Thymus (tissue), 11 donors: ENCODE results near the gene NRXN3. TPM values are rescaled to one million over a fixed set of nuclear protein-coding genes. Genes with fewer than 3 reads are reported as not detected.

Source experiments
- DNase-seq, 9 donors: peaks; one replicate each; pipeline ENCODE4 v3.0.0-alpha.2; 2013; ENCODE audit warnings: low spot score in 9 of 9, low read depth in 6 of 9, missing footprints in 1 of 9
- H3K27ac ChIP-seq, 2 donors: one replicate each; pipeline ENCODE4 v1.5.1; 2013; ENCODE audit warnings: control low read depth in 1 of 2, low read depth in 1 of 2, low read length in 1 of 2, mild to moderate bottlenecking in 1 of 2, moderate library complexity in 1 of 2
- H3K27me3 ChIP-seq, 2 donors: one replicate each; pipeline ENCODE4 v1.5.1; 2013; ENCODE audit warnings: low read length in 1 of 2; ENCODE audit not compliant: control insufficient read depth in 2 of 2, insufficient read depth in 1 of 2
- H3K36me3 ChIP-seq, 2 donors: one replicate each; pipeline ENCODE4 v1.5.1; 2013; ENCODE audit warnings: low read length in 1 of 2, mild to moderate bottlenecking in 1 of 2, moderate library complexity in 1 of 2; ENCODE audit not compliant: control insufficient read depth in 2 of 2, insufficient read depth in 2 of 2
- H3K4me1 ChIP-seq, 2 donors: one replicate each; pipeline ENCODE4 v1.5.1; 2013; ENCODE audit warnings: low read length in 2 of 2; ENCODE audit not compliant: control insufficient read depth in 2 of 2, insufficient read depth in 2 of 2
- H3K4me3 ChIP-seq, 2 donors: one replicate each; pipeline ENCODE4 v1.5.1; 2013; ENCODE audit warnings: low read length in 2 of 2, control low read depth in 1 of 2, mild to moderate bottlenecking in 1 of 2
- H3K9me3 ChIP-seq, 2 donors: one replicate each; pipeline ENCODE4 v1.5.1; 2013; ENCODE audit warnings: low read length in 1 of 2, mild to moderate bottlenecking in 1 of 2; ENCODE audit not compliant: control insufficient read depth in 2 of 2, insufficient read depth in 1 of 2
- WGBS: extraction: QIAGEN DNeasy Blood & Tissue Kit; methylation state at CpG from one replicate; pipeline ENCODE4 v1.1.7; 2013; 5-methylcytosine and 5-hydroxymethylcytosine counted together
- polyA plus RNA-seq: library from polyadenylated mRNA; stranded (reverse); fragments of 200-250 nt; gene quantifications from one replicate; pipeline ENCODE4 v1.2.3, GENCODE V29; 2013
- total RNA-seq: library from RNA; stranded (reverse); fragments of 120-200 nt; gene quantifications from one replicate; pipeline ENCODE4 v1.2.4, GENCODE V29; 2013
- donor health status: healthy.

The NRXN3 gene
- total and polyA plus RNA-seq, 2 donors = 1.5 to 3.7 TPM

DNA sequence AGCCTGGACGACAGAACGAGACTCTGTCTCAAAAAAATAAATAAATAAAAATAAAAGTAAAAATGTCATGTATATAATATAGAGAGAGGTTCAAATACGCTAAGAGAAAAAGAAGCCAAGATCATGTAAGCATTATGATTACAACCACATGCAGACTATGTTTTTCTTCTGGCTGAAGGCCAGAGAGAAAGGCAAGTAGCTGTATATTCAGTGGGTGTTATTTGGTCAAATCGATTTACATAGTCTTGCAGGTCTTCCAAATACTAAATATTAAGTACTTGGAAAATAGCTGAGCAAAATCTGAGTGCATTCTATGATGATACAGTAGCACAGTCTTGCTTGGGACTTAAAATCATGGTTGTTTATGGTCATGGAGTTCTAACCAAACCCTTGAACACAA lies 1283.1 kb downstream of the NRXN3 start:
- no peaks in the 10 kb centered on the region for H3K27me3 ChIP-seq
- 91% methylated on average over 4 of the region's 4 CpGs for WGBS
- DNase-seq = no peak
- no peak overlapping the region for H3K4me3 ChIP-seq
- H3K4me1 ChIP-seq = no peaks in the 10 kb centered on the region
- no peaks in the 10 kb centered on the region for H3K36me3 ChIP-seq
- H3K27ac ChIP-seq = no peak overlapping the region
- H3K9me3 ChIP-seq = no peaks in the 10 kb centered on the region

DNA sequence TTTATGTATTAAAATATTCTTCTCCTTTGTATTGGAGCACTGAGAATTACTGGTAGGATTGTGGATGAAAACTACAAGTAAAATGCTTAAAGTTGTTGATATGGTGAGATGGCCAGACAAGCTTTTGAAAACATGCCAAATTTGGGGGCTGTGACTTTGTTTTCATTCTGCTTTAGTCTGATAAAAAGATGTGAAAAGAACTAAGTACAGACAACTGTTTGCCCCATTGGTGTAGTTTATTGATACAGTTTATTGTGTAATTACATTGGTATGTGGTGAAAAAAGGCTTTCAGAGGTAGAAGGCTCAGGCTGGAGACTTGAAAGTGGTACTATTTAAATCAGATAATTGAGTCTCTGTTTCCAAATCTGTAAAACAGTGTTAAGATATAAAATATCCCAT lies 1294.3 kb downstream of the NRXN3 start:
- no peaks in the 10 kb centered on the region for H3K9me3 ChIP-seq
- no peak overlapping the region for H3K4me3 ChIP-seq
- no peak overlapping the region for H3K27ac ChIP-seq
- H3K27me3 ChIP-seq = no peaks in the 10 kb centered on the region
- DNase-seq = no peak
- no peaks in the 10 kb centered on the region for H3K36me3 ChIP-seq
- H3K4me1 ChIP-seq = no peaks in the 10 kb centered on the region

DNA sequence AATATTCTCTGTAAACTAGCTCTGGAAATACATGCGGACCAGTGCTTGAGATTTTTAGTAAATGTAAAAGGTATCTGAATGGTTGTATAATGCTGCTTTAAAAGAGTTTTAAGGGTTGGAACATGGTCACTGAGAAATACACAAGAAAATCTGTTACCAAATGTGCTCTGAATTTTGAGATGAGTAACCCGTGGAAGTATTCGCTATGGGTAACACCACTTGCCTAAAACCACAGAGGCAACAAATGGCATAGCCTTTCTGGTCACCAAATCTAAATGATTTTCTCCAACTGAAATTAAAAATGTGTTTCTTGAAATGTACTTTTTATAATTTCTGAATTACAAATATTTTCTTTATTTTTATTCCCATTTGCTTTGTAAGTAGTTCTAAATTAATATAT lies 1295.5 kb downstream of the NRXN3 start:
- WGBS = 96% methylated on average over 3 of the region's 3 CpGs
- DNase-seq = no peak
- H3K27ac ChIP-seq = no peak overlapping the region
- H3K27me3 ChIP-seq = no peaks in the 10 kb centered on the region
- no peaks in the 10 kb centered on the region for H3K9me3 ChIP-seq
- H3K4me1 ChIP-seq = no peaks in the 10 kb centered on the region
- H3K36me3 ChIP-seq = no peaks in the 10 kb centered on the region
- H3K4me3 ChIP-seq = no peak overlapping the region

DNA sequence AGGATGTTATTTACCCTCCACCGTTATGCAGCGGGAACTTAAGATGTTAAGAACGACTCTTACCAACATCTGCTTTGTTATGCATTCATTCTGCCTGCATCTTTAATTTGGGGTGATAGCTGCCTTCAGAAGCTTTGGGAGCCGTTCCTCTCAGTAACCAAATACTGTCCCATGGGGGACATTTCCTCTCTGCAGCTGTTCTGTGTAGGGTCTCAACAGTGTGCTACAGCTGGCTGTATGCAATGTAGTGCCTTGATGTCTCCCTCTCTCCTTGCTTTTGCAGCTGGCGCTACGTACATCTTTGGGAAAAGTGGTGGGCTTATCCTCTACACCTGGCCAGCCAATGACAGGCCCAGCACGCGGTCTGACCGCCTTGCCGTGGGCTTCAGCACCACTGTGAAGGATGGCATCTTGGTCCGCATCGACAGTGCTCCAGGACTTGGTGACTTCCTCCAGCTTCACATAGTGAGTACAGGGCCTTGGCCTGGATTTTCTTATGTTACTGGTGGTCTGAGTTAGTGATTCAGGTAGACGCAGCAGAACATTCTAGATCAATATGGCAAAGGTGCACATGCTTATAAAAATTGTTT lies 1296.9 kb downstream of the NRXN3 start:
- Histone ChIP-seq H3K27me3 (no peaks in the 10 kb centered on the region), H3K4me1 (no peaks in the 10 kb centered on the region), H3K36me3 (no peaks in the 10 kb centered on the region), H3K4me3 (no peak overlapping the region), H3K27ac (no peak overlapping the region), H3K9me3 (no peaks in the 10 kb centered on the region)
- WGBS = 84% methylated on average over 13 of the region's 13 CpGs
- no peak for DNase-seq

DNA sequence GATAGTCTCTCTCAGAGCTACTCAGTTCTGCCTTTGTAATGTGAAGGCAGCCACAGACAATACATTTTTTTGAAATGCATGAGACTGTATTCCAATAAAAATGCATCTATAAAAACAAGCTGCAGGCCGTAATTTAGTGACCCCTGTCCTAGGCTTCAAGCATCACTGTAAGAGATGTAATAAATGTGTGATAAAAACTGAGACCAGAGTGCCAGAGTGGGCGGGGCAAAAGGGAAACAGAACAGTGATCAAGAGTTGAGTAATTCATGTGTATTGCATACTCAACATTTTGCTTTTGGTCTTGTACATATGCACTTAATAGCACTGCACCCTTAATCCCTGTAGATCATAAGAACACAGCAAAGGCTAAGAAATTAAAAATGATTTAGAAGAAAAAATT lies 1297.7 kb downstream of the NRXN3 start:
- Histone ChIP-seq H3K4me3 (no peak overlapping the region), H3K27ac (no peak overlapping the region), H3K27me3 (no peaks in the 10 kb centered on the region), H3K36me3 (no peaks in the 10 kb centered on the region), H3K9me3 (no peaks in the 10 kb centered on the region), H3K4me1 (no peaks in the 10 kb centered on the region)
- WGBS = 87% methylated on average over 2 of the region's 2 CpGs
- DNase-seq = no peak

DNA sequence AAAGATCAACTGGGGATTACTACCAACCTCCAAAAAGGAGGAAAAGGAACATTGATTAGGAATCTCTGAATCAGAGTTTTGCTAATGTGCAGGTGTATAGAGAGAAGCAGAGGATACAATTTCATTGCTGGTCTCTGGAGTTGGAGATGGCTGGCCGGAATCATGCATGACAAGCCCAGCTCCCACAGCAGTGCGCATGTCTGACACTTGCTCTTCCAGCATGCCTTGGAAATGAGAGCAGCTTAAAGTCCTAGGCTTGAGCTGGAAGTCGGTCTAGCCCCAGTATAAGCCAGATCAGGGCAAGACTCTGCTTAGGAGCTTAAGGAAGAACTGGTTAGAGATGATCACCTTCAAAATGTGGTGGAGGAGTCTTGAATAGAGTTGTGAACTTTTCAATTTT lies 1298.3 kb downstream of the NRXN3 start:
- Histone ChIP-seq H3K36me3 (no peaks in the 10 kb centered on the region), H3K9me3 (no peaks in the 10 kb centered on the region), H3K27ac (no peak overlapping the region), H3K4me3 (no peak overlapping the region), H3K4me1 (no peaks in the 10 kb centered on the region), H3K27me3 (no peaks in the 10 kb centered on the region)
- WGBS = 90% methylated on average over 3 of the region's 3 CpGs
- DNase-seq = no peak

DNA sequence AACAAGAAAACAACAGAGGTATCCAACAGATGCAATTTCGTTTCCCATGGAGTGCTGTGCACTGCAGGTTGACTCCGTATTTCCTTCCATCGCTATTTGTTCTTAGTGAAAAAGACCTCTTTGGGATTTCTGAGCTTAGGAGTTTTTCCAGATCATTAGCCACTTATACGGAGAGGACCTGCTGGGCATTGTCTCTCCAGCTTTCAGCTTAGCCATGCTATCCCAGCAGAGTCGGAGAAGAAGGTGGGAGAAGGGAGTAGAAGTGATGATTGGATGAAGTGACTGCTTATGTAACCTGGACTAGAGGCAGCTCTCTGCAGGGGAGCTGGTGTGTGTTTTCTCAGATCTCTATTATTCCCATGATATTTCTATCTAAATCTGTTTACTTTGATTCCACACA lies 1303.5 kb downstream of the NRXN3 start:
- no peaks in the 10 kb centered on the region for H3K36me3 ChIP-seq
- no peak for DNase-seq
- no peak overlapping the region for H3K27ac ChIP-seq
- no peaks in the 10 kb centered on the region for H3K27me3 ChIP-seq
- no peak overlapping the region for H3K4me3 ChIP-seq
- H3K9me3 ChIP-seq = no peaks in the 10 kb centered on the region
- H3K4me1 ChIP-seq = no peaks in the 10 kb centered on the region
- WGBS = 85% methylated on average over 4 of the region's 5 CpGs

DNA sequence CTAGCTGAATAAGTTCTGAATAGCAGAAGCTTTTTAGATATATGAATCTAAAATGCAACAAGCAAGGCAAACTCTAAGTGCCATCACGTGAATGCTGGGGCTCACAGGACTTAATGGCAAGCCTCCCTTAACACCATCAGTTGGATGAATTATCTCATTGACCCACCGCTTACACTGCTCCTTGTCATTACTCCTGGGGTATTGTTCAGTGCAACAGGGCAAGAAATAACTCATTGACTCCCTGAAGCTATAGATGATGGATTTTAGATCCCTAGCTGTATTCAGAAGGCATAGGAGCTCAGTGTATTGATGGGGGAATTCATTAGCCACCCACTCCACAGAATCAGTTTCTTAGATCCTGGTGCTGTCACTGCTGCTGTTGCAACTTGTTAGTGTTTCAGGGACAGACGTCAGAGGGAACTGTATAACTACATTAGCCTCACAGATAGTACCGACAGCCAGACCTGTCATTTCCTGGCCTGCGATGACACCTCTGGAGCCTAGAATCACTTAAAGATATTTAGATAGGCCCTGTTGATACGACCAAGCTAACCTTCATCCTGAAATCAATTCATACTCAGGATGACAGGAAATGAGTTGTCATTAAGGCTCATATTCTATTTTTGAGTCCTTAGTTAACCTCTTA lies 1305.8 kb downstream of the NRXN3 start:
- no peak for DNase-seq
- no peak overlapping the region for H3K4me3 ChIP-seq
- no peaks in the 10 kb centered on the region for H3K36me3 ChIP-seq
- H3K27me3 ChIP-seq = no peaks in the 10 kb centered on the region
- no peak overlapping the region for H3K27ac ChIP-seq
- H3K9me3 ChIP-seq = no peaks in the 10 kb centered on the region
- no peaks in the 10 kb centered on the region for H3K4me1 ChIP-seq
- WGBS = 54% methylated on average over 6 of the region's 6 CpGs

DNA sequence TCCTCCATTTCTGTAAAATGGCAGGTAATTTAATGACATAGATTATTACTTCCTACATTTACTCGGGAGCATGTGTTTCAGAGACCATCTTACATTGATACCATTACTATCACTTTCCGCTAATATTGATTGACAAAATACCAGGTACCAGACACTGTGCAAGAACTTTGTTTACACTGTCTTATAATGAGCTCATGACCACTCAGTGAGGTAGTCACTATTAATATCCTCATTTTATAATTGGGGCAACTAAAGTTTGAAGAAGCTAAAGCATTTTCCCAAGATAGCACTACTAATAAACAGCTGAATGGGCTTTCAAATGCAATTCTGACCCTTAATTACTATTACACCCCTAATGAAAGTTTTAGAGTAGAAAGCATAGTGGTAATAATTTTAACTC lies 1306.4 kb downstream of the NRXN3 start:
- no peaks in the 10 kb centered on the region for H3K9me3 ChIP-seq
- H3K27ac ChIP-seq = no peak overlapping the region
- WGBS = 92% methylated on average over 2 of the region's 2 CpGs

More for the DNA sequence above, 1306.4 kb downstream of the NRXN3 start:
- H3K36me3 ChIP-seq = no peaks in the 10 kb centered on the region
- no peaks in the 10 kb centered on the region for H3K4me1 ChIP-seq
- no peaks in the 10 kb centered on the region for H3K27me3 ChIP-seq
- DNase-seq = no peak
- H3K4me3 ChIP-seq = no peak overlapping the region
